Osteoblast (primary cell): Measurements from ENCODE around the gene NUP205. TPM values are rescaled to one million over a fixed set of nuclear protein-coding genes. Genes with fewer than 3 reads are reported as not detected.
A peak's percentile ranks its signal among the peaks of the same experiment; 100 is the strongest.
"Not testable (repeated sequence)": the region's sequence is repeated elsewhere in the genome, so short reads cannot be mapped to it uniquely, and the experiment has no call there.

Source experiments
- DNase-seq: peaks from one replicate; pipeline ENCODE4 v3.0.0; 2011; ENCODE audit warnings: low spot score, mixed read lengths; ENCODE audit not compliant: insufficient read length; ENCODE audit errors: missing footprints
- H2AFZ ChIP-seq: 2 replicates; pipeline ENCODE4 v1.6.0; 2011; ENCODE audit warnings: mild to moderate bottlenecking, low read length
- H3K27ac ChIP-seq: 2 replicates; pipeline ENCODE4 v1.5.1; 2011; ENCODE audit warnings: mild to moderate bottlenecking, low read depth, low read length, moderate library complexity
- H3K27me3 ChIP-seq: 2 replicates; pipeline ENCODE4 v1.6.0; 2012; ENCODE audit warnings: mild to moderate bottlenecking, control low read depth, inconsistent platforms, low read length, moderate library complexity; ENCODE audit not compliant: insufficient read depth
- H3K36me3 ChIP-seq: 2 replicates; pipeline ENCODE4 v1.5.1; 2011; ENCODE audit warnings: mild to moderate bottlenecking, low read length, control low read depth, moderate library complexity; ENCODE audit not compliant: insufficient read depth
- H3K4me1 ChIP-seq: 2 replicates; pipeline ENCODE4 v1.5.1; 2011; ENCODE audit warnings: mild to moderate bottlenecking, low read length, control low read depth, moderate library complexity; ENCODE audit not compliant: insufficient read depth
- H3K4me2 ChIP-seq: 2 replicates; pipeline ENCODE4 v1.6.0; 2011; ENCODE audit warnings: mild to moderate bottlenecking, low read length; ENCODE audit not compliant: insufficient read depth
- H3K4me3 ChIP-seq: fragments of 200-600 bp; sonication (generic); 3 replicates; pipeline ENCODE4 v1.5.1; 2012; ENCODE audit warnings: mild to moderate bottlenecking, low read length, inconsistent platforms; ENCODE audit not compliant: insufficient read depth
- H3K79me2 ChIP-seq: 2 replicates; pipeline ENCODE4 v1.6.0; 2012; ENCODE audit warnings: mild to moderate bottlenecking, low read length, control low read depth, inconsistent platforms; ENCODE audit not compliant: insufficient read depth
- H3K9me3 ChIP-seq: 2 replicates; pipeline ENCODE4 v1.5.1; 2011; ENCODE audit warnings: low read depth, low read length, control low read depth
- H4K20me1 ChIP-seq: 2 replicates; pipeline ENCODE4 v1.6.0; 2012; ENCODE audit warnings: mild to moderate bottlenecking, low read length, control low read depth; ENCODE audit not compliant: insufficient read depth
- CTCF ChIP-seq: IDR thresholded peaks from 2 replicates; pipeline ENCODE4 v1.5.1; 2011; ENCODE audit warnings: mild to moderate bottlenecking, low read depth, low read length, moderate library complexity; ENCODE audit errors: extremely low read depth
- total RNA-seq: library from RNA; depleted of rRNA; stranded (reverse); fragments of >200 nt; gene quantifications from 2 replicates; pipeline ENCODE4 v1.2.3, GENCODE V29; 2012

NUP205 gene
- total RNA-seq, 1 donor, result 33.7 TPM

GRCh38 chr7:135690566-135690965 is 132.8 kb downstream of the NUP205 start:
- H3K4me1 ChIP-seq, result peaks cover 18% of the 10 kb centered on the region
- H3K9me3 ChIP-seq, result no peaks in the 10 kb centered on the region
- H3K4me2 ChIP-seq, result peak overlapping the region; percentile 47
- no peaks in the 10 kb centered on the region for H4K20me1 ChIP-seq
- no peaks in the 10 kb centered on the region for H3K36me3 ChIP-seq
- TF ChIP-seq CTCF, result no peak
- DNase-seq, result peak; percentile 85
- H3K27ac ChIP-seq, result peak overlapping the region; percentile 40
- H3K4me3 ChIP-seq, result no peak overlapping the region
- no peaks in the 10 kb centered on the region for H3K27me3 ChIP-seq
- H2AFZ ChIP-seq, result no peak overlapping the region
- peaks cover 8% of the 10 kb centered on the region for H3K79me2 ChIP-seq

- DNase-seq, result no peak
Measured at GRCh38 chr7:135692055-135692454, 134.3 kb downstream of the NUP205 start.

GRCh38 chr7:135692606-135693005 is 134.9 kb downstream of the NUP205 start:
- DNase-seq, H2AFZ ChIP-seq, H3K79me2 ChIP-seq, H3K4me2 ChIP-seq, H3K9me3 ChIP-seq, H3K27me3 ChIP-seq, H3K4me3 ChIP-seq, H3K36me3 ChIP-seq, H4K20me1 ChIP-seq: not testable (repeated sequence)
- peaks cover 16% of the 10 kb centered on the region for H3K4me1 ChIP-seq
- peak overlapping the region; percentile 72 for H3K27ac ChIP-seq

More at GRCh38 chr7:135692055-135692454, 134.3 kb downstream of the NUP205 start:
- H3K27me3 ChIP-seq, result no peaks in the 10 kb centered on the region
- peak overlapping the region; percentile 72 for H3K27ac ChIP-seq
- H4K20me1 ChIP-seq, result no peaks in the 10 kb centered on the region
- no peak for TF ChIP-seq CTCF
- no peaks in the 10 kb centered on the region for H3K36me3 ChIP-seq
- H2AFZ ChIP-seq, result no peak overlapping the region
- peaks cover 16% of the 10 kb centered on the region for H3K4me1 ChIP-seq
- H3K79me2 ChIP-seq, result peaks cover 1% of the 10 kb centered on the region
- no peak overlapping the region for H3K4me2 ChIP-seq
- no peaks in the 10 kb centered on the region for H3K9me3 ChIP-seq
- no peak overlapping the region for H3K4me3 ChIP-seq

- no peaks in the 10 kb centered on the region for H3K9me3 ChIP-seq
- H3K4me1 ChIP-seq, result peaks cover 16% of the 10 kb centered on the region
- H3K36me3 ChIP-seq, result no peaks in the 10 kb centered on the region
- no peak overlapping the region for H2AFZ ChIP-seq
- no peak overlapping the region for H3K4me2 ChIP-seq
- DNase-seq, result no peak
- H3K79me2 ChIP-seq, result no peaks in the 10 kb centered on the region
- H3K4me3 ChIP-seq, result no peak overlapping the region
- no peak for TF ChIP-seq CTCF
- no peaks in the 10 kb centered on the region for H4K20me1 ChIP-seq
- H3K27me3 ChIP-seq, result no peaks in the 10 kb centered on the region
- no peak overlapping the region for H3K27ac ChIP-seq
Measured at GRCh38 chr7:135693558-135693957, 135.8 kb downstream of the NUP205 start.
